HepG2 (cell line): ENCODE results near the gene TUBA4B. TPM values are rescaled to one million over a fixed set of nuclear protein-coding genes. Genes with fewer than 3 reads are reported as not detected.

Source experiments
- ARHGAP35 ChIP-seq: sonication (generic); formaldehyde crosslinking; IDR thresholded peaks from 2 replicates; pipeline ENCODE4 v1.9.0; 2022; ENCODE audit warnings: mild to moderate bottlenecking, inconsistent platforms, moderate library complexity, missing genetic modification reagents, borderline replicate concordance
- ATF4 ChIP-seq, 2 experiments: fragments of 450-650 bp in 1 of 2; sonication (generic) in 1 of 2; formaldehyde crosslinking; IDR thresholded peaks; 2 replicates each; pipeline versions ENCODE4 v1.5.0 to v1.8.0; 2020 to 2022; ENCODE audit warnings: mild to moderate bottlenecking in 1 of 2, missing genetic modification reagents in 1 of 2
- CTCF ChIP-seq: sonication (generic); formaldehyde crosslinking; IDR thresholded peaks from 2 replicates; pipeline ENCODE4 v1.5.0; 2020; ENCODE audit warnings: mild to moderate bottlenecking, missing genetic modification reagents, moderate library complexity
- EHMT2 ChIP-seq: fragments of 200-600 bp; sonication (generic); IDR thresholded peaks from 2 replicates; pipeline ENCODE4 v1.7.0; 2017; ENCODE audit warnings: antibody characterized with exemption, low read depth, low read length, borderline replicate concordance
- HOXA9 ChIP-seq: sonication (generic); formaldehyde crosslinking; IDR thresholded peaks from 2 replicates; pipeline ENCODE4 v1.8.1; 2022; ENCODE audit warnings: missing genetic modification reagents, mild to moderate bottlenecking, moderate library complexity, borderline replicate concordance
- MAF1 ChIP-seq: sonication (generic); formaldehyde crosslinking; IDR thresholded peaks from 2 replicates; pipeline ENCODE4 v1.5.0; 2020; ENCODE audit warnings: missing genetic modification reagents, borderline replicate concordance
- MTA3 ChIP-seq: sonication (generic); formaldehyde crosslinking; IDR thresholded peaks from 2 replicates; pipeline ENCODE4 v1.4.0; 2020; ENCODE audit warnings: missing genetic modification reagents
- NCOA2 ChIP-seq: sonication (generic); formaldehyde crosslinking; IDR thresholded peaks from 2 replicates; pipeline ENCODE4 v1.8.0; 2022; ENCODE audit warnings: inconsistent platforms
- NR0B2 ChIP-seq: sonication (generic); formaldehyde crosslinking; IDR thresholded peaks from 2 replicates; pipeline ENCODE4 v1.4.0; 2020; ENCODE audit warnings: mild to moderate bottlenecking, missing genetic modification reagents
- NR2F6 ChIP-seq, 2 experiments: IDR thresholded peaks; 2 replicates each; pipeline ENCODE4 v1.6.1; 2016; ENCODE audit warnings: antibody characterized with exemption in 1 of 2, mild to moderate bottlenecking in 1 of 2
- PBX2 ChIP-seq: IDR thresholded peaks from 2 replicates; pipeline ENCODE4 v1.6.1; 2016; ENCODE audit warnings: control low read depth
- PRMT3 ChIP-seq: sonication (generic); formaldehyde crosslinking; IDR thresholded peaks from 2 replicates; pipeline ENCODE4 v1.8.1; 2022; ENCODE audit warnings: low read depth, mild to moderate bottlenecking, moderate library complexity, missing genetic modification reagents, borderline replicate concordance
- RFXANK ChIP-seq: IDR thresholded peaks from 2 replicates; pipeline ENCODE4 v1.6.1; 2016
- RXRB ChIP-seq: IDR thresholded peaks from 2 replicates; pipeline ENCODE4 v1.6.1; 2016; ENCODE audit warnings: borderline replicate concordance, missing genetic modification reagents, missing compliant biosample characterization
- SMARCE1 ChIP-seq: fragments of 450-650 bp; IDR thresholded peaks from 2 replicates; pipeline ENCODE4 v1.6.1; 2017; ENCODE audit warnings: borderline replicate concordance
- ZBTB33 ChIP-seq: sonication (generic); formaldehyde crosslinking; IDR thresholded peaks from 2 replicates; pipeline ENCODE4 v1.4.0; 2020; ENCODE audit warnings: missing genetic modification reagents
- ZC3H13 ChIP-seq: sonication (generic); formaldehyde crosslinking; IDR thresholded peaks from 2 replicates; pipeline ENCODE4 v1.8.1; 2023; ENCODE audit warnings: mild to moderate bottlenecking, missing genetic modification reagents, moderate library complexity
- ZFP1 ChIP-seq: IDR thresholded peaks from 2 replicates; pipeline ENCODE4 v1.6.1; 2016
- ZFP36 ChIP-seq: fragments of 150-350 bp; IDR thresholded peaks from 2 replicates; pipeline ENCODE4 v1.6.1; 2018; ENCODE audit warnings: borderline replicate concordance, low read length, low read depth; ENCODE audit not compliant: partially characterized antibody
- ZNF143 ChIP-seq: sonication (generic); formaldehyde crosslinking; IDR thresholded peaks from 2 replicates; pipeline ENCODE4 v1.4.0; 2020; ENCODE audit warnings: missing genetic modification reagents
- ZNF44 ChIP-seq: sonication (generic); formaldehyde crosslinking; IDR thresholded peaks from 2 replicates; pipeline ENCODE4 v1.5.1; 2020; ENCODE audit warnings: mild to moderate bottlenecking, missing genetic modification reagents
- ZNF563 ChIP-seq: sonication (generic); formaldehyde crosslinking; IDR thresholded peaks from 2 replicates; pipeline ENCODE4 v1.8.0; 2022; ENCODE audit warnings: mild to moderate bottlenecking, moderate library complexity, missing genetic modification reagents
- ZNF776 ChIP-seq: sonication (generic); formaldehyde crosslinking; IDR thresholded peaks from 2 replicates; pipeline ENCODE4 v1.4.0; 2020; ENCODE audit warnings: mild to moderate bottlenecking, missing genetic modification reagents
- ZNF839 ChIP-seq: sonication (generic); formaldehyde crosslinking; IDR thresholded peaks from 2 replicates; pipeline ENCODE4 v1.4.0; 2020; ENCODE audit warnings: missing genetic modification reagents, mild to moderate bottlenecking, borderline replicate concordance
- polyA plus RNA-seq, 8 experiments: library from polyadenylated mRNA; depleted of rRNA in 3 of 8; stranded (reverse) in 7 of 8; unstranded in 1 of 8; fragments of >200 nt; fragmentation: Illumina TruSeq in 4 of 8; extraction: Trizol in 4 of 8; gene quantifications; 2 replicates each; pipeline versions ENCODE4 v1.2.1 to v1.2.3, GENCODE V29; 2011 to 2016; ENCODE audit warnings: low read depth in 4 of 8, missing spikeins in 1 of 8, mixed read lengths in 1 of 8; ENCODE audit not compliant: insufficient read depth in 1 of 8
- total RNA-seq, 5 experiments: library from RNA; depleted of rRNA; stranded (reverse); fragments of >200 nt; fragmentation: Illumina TruSeq; extraction: Trizol; gene quantifications; 2 replicates each; pipeline ENCODE4 v1.2.3, GENCODE V29; 2016; ENCODE audit warnings: low read depth in 1 of 5

Gene TUBA4B
- total and polyA plus RNA-seq, 2 of the 13 experiments (the other 11 are each of a cell fraction or from before 2014, with no cell fraction given): 0.18 to 0.22 TPM

GRCh38 chr2:219249203-219249980, 3.7 kb upstream of the TUBA4B start (continued):
- peak; percentile 35; the same call in 1 of the 2 replicates for TF ChIP-seq ZNF143 (CRISPR knock-in tag)
- TF ChIP-seq NR2F6 (IDR thresholded peaks at IDR 0.05): peak; percentile 28; the same call in 1 of the 2 replicates
- TF ChIP-seq NR2F6 (CRISPR knock-in tag; IDR thresholded peaks at IDR 0.05): peak; percentile 30; the same call in 1 of the 2 replicates
- TF ChIP-seq ZC3H13 (CRISPR knock-in tag): peak; percentile 87
- TF ChIP-seq ZNF563: no peak; the same call in 1 of the 2 replicates
- TF ChIP-seq RFXANK (CRISPR knock-in tag): no peak
- no peak for TF ChIP-seq ARHGAP35
- no peak for TF ChIP-seq NR0B2 (CRISPR knock-in tag)
- no peak for TF ChIP-seq CTCF (CRISPR knock-in tag)
- 0 out of 4 replicates have a peak, but pooled peaks of 1 of the 2 experiments have one; percentile 37 for TF ChIP-seq ATF4 (CRISPR knock-in tag; IDR thresholded peaks at IDR 0.05)
- peak; percentile 4; the same call in 1 of the 2 replicates for TF ChIP-seq ZBTB33 (CRISPR knock-in tag)
- peak; percentile 59 for TF ChIP-seq RXRB (CRISPR knock-in tag)
- no peak for TF ChIP-seq EHMT2
- TF ChIP-seq HOXA9 (CRISPR knock-in tag): no peak
- TF ChIP-seq ZNF839 (CRISPR knock-in tag): no peak
- TF ChIP-seq NCOA2: peak; percentile 34; the same call in 1 of the 2 replicates
- TF ChIP-seq MAF1 (CRISPR knock-in tag): no peak
- no peak for TF ChIP-seq ZNF44
- TF ChIP-seq ZNF776 (CRISPR knock-in tag): no peak
- TF ChIP-seq MTA3 (CRISPR knock-in tag): no peak
- TF ChIP-seq SMARCE1: no peak
- TF ChIP-seq ZFP1 (CRISPR knock-in tag): 0 out of 2 replicates have a peak, but pooled peaks have one; percentile 43
- TF ChIP-seq ZFP36: no peak
- peak; percentile 45; the same call in 1 of the 2 replicates for TF ChIP-seq PRMT3 (CRISPR knock-in tag)
- TF ChIP-seq PBX2 (CRISPR knock-in tag): no peak
